SK-N-MC (cell line): ENCODE results near the gene MUS81.

Source experiments
- DNase-seq: peaks from one replicate; pipeline ENCODE4 v3.0.0-alpha.2; 2011; ENCODE audit warnings: low read depth, low spot score
- H3K27ac ChIP-seq: fragments of 200-600 bp; sonication (generic); 2 replicates; pipeline ENCODE4 v1.5.1; 2016; ENCODE audit warnings: mixed run types
- H3K36me3 ChIP-seq: fragments of 200-600 bp; sonication (generic); 2 replicates; pipeline ENCODE4 v1.6.1; 2017; ENCODE audit warnings: antibody characterized with exemption, low read length, mixed read lengths; ENCODE audit not compliant: insufficient read depth
- H3K4me3 ChIP-seq: fragments of 200-600 bp; sonication (generic); 2 replicates; pipeline ENCODE4 v1.5.1; 2016
- H3K9ac ChIP-seq: fragments of 200-600 bp; sonication (generic); 2 replicates; pipeline ENCODE4 v1.8.0; 2017; ENCODE audit warnings: mixed run types, mixed read lengths; ENCODE audit not compliant: insufficient read length
- H3K9me3 ChIP-seq: fragments of 200-600 bp; sonication (generic); 2 replicates; pipeline ENCODE4 v1.6.1; 2017; ENCODE audit warnings: low read depth, mild to moderate bottlenecking, antibody characterized with exemption, low read length, moderate library complexity, mixed read lengths
- EZH2 ChIP-seq: fragments of 200-600 bp; sonication (generic); IDR thresholded peaks from one replicate; pipeline ENCODE4 v1.6.1; 2017; ENCODE audit warnings: antibody characterized with exemption
- FOXP2 ChIP-seq: optimal IDR thresholded peaks from 2 replicates; pipeline ENCODE3; 2011; ENCODE audit warnings: mild to moderate bottlenecking, moderate library complexity; ENCODE audit not compliant: insufficient read depth; ENCODE audit errors: extremely low read length, control extremely low read depth
- POLR2AphosphoS5 ChIP-seq: IDR thresholded peaks from 2 replicates; pipeline ENCODE4 v1.6.1; 2012; ENCODE audit warnings: mild to moderate bottlenecking, low read depth, low read length, borderline replicate concordance

Gene MUS81

DNA sequence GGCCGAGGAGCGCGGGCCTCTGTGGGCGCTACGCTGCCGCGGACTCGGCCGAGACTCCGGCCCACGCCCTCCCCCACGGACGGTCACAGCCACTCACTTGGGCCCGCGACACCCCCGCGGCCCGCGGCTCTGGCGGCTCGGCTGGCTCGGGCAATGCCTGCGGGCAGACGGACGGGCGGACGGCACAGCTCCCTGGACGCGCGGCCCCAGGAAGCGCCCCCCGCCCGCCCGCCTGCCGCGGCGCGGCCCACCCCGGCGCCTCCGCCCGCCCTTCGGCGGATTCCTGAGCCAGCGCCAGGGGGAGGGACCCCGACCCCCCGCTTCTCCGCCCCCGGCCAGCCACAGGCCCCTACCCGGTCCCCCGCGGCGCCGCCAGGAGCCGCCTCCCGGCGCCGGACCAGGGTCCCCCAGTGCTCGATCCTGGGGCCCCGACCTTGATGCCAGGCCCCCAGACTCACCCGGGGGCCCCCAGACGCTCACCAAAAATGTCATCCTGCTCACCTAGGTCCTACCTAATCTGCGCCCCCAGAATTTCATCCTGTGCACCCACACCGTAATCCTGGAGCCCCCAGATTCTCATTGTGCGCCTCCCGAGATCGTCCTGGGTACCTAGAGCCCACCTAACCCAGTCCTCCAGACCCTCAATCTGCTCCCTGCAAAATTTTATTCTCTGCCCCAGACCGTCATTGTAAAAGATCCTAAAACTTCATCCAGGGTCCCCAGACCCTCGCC, 12.5 kb downstream of the MUS81 start, which contains the start of gene EFEMP2:
TSS of gene EFEMP2 (minus strand) at position 215 of the 732 bp plus-strand sequence. CDS start 446 bp downstream, outside the sequence.
- Histone ChIP-seq H3K9ac (peak within 1 kb of the TSS; percentile 53), H3K4me3 (peak within 1 kb of the TSS; percentile 75), H3K9me3 (no peaks in the 10 kb centered on the region), H3K36me3 (no peaks in the 10 kb centered on the region), H3K27ac (no peak within 1 kb of the TSS)
- no peak for DNase-seq
- no peak for TF ChIP-seq EZH2
- no peak for TF ChIP-seq POLR2AphosphoS5
- no peak for TF ChIP-seq FOXP2

DNA sequence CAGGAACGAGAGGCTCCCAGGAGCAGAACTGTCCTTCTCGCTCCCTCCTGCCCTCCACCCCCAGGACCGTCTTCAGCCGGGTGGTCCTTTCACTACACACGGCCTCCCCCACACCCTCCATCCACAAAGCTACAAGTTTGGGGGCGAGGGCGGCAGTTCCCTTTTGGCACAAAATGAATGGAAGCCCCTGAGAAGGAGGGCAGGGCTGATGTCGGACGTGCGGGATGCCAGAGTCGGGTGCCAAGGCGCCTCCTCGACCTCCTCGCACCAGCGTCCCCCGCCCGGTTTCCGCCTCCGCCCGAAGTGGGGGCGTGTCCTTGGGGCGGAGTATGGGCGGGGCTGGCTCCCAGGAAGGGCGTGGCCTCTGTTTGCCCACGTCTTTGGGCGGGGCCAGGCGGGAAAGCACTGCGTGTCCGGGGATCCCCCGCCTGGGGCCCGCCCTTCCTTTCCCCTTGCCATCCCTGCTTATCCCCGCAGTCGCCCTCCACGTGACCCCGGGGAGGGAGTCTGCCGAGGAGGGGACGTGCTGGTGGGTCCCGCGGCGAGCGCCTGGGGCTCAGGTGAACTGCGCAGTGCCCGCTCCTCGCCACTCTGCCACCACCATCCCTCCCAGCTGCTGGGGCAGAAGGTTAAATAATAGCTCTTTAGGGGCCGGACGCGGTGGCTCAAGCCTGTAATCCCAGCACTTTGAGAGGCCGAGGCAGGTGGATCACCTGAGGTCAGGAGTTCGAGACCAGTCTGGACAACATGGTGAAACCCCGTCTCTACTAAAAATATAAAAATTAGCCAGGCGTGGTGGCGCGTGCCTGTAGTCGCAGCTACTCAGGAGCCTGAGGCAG, 13.3 kb downstream of the MUS81 start:
- peak; percentile 79 for TF ChIP-seq POLR2AphosphoS5
- no peak for TF ChIP-seq FOXP2
- TF ChIP-seq EZH2, result no peak
- no peaks in the 10 kb centered on the region for H3K36me3 ChIP-seq
- peak overlapping the region; percentile 53 for H3K9ac ChIP-seq
- H3K27ac ChIP-seq, result no peak overlapping the region
- DNase-seq, result no peak
- H3K4me3 ChIP-seq, result peak overlapping the region; percentile 75
- H3K9me3 ChIP-seq, result no peaks in the 10 kb centered on the region

DNA sequence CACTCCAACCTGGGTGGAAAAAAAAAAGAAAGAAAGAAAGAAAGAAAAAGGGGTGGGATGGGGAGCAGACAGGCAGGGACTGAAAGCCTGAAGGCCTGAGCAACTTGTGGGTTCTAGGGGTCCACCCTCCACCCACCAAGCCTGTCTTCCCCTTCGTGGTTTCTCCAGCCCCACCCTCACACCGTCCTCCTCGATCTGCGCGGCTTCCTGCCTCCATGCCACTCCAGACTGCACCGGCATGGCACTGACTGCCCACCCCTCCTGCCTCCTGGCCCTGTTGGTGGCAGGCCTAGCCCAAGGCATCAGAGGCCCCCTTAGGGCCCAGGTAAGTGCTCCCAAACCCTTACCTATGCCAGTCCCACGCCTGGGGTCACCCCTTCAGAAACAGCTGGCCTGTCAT, 19.4 kb downstream of the MUS81 start, which contains the start of gene CTSW:
TSS of gene CTSW (plus strand) at position 221 of the 400 bp plus-strand sequence. CDS start at position 239, 18 bp downstream.
- DNase-seq, result no peak
- Histone ChIP-seq H3K36me3 (peaks cover 19% of the 10 kb centered on the region; the same call in 1 of the 2 replicates), H3K9me3 (no peaks in the 10 kb centered on the region), H3K9ac (no peak within 1 kb of the TSS), H3K4me3 (no peak within 1 kb of the TSS), H3K27ac (no peak within 1 kb of the TSS)
- TF ChIP-seq EZH2 (no peak), FOXP2 (no peak), POLR2AphosphoS5 (no peak)

DNA sequence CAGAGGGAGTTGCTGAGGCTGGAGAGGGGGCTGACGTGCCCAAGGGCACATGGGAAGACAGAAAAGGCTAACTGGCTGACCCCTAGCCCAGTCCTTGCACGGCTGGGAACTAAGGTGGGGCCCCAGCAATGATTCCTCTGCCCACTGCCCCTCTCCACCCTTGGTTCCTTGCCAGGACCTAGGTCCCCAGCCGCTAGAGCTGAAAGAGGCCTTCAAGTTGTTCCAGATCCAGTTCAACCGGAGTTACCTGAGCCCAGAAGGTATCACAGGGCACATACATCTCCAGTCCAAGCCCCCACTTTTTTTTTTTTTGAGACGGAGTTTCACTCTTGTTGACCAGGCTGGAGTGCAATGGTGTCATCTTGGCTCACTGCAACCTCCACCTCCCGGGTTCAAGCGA, 19.8 kb downstream of the MUS81 start:
- TF ChIP-seq EZH2 (no peak), POLR2AphosphoS5 (no peak), FOXP2 (no peak)
- DNase-seq, result no peak
- H3K27ac ChIP-seq, result no peak overlapping the region
- H3K36me3 ChIP-seq, result peaks cover 22% of the 10 kb centered on the region; the same call in 1 of the 2 replicates
- H3K4me3 ChIP-seq, result no peak overlapping the region
- no peak overlapping the region for H3K9ac ChIP-seq
- H3K9me3 ChIP-seq, result no peaks in the 10 kb centered on the region

DNA sequence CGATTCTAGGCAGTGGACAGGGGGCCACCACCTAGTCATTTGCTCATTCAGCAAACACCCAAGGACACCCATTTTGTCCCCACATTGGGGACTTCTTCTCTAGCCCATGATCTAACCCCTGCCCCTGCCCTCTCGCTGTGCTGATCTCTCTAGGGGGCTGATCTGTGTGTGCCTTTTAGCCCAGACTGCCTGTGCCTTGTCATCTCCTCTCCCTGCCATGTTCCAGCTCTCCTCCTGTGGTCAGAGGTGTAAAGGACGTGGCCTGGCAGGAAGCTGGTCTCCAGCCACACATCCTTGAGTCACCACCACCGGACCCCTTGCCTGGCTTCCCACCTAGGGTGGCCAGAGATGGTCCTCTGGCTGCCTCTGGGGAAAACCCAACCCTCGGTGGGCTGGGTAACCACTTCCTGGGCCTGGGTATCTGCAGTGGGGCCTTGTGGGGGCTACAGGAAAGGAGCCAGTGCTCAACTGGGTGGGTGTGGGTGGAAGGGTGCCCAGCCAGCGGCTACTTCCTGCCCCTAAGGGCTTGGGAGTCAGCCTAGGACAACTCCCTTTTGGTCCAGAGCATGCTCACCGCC, 20.7 kb downstream of the MUS81 start:
- Histone ChIP-seq H3K4me3 (no peak overlapping the region), H3K9ac (no peak overlapping the region), H3K27ac (no peak overlapping the region), H3K9me3 (no peaks in the 10 kb centered on the region), H3K36me3 (peaks cover 31% of the 10 kb centered on the region; the same call in 1 of the 2 replicates)
- DNase-seq, result no peak
- TF ChIP-seq EZH2, result no peak
- no peak; the same call in 1 of the 2 replicates for TF ChIP-seq POLR2AphosphoS5
- TF ChIP-seq FOXP2, result no peak

DNA sequence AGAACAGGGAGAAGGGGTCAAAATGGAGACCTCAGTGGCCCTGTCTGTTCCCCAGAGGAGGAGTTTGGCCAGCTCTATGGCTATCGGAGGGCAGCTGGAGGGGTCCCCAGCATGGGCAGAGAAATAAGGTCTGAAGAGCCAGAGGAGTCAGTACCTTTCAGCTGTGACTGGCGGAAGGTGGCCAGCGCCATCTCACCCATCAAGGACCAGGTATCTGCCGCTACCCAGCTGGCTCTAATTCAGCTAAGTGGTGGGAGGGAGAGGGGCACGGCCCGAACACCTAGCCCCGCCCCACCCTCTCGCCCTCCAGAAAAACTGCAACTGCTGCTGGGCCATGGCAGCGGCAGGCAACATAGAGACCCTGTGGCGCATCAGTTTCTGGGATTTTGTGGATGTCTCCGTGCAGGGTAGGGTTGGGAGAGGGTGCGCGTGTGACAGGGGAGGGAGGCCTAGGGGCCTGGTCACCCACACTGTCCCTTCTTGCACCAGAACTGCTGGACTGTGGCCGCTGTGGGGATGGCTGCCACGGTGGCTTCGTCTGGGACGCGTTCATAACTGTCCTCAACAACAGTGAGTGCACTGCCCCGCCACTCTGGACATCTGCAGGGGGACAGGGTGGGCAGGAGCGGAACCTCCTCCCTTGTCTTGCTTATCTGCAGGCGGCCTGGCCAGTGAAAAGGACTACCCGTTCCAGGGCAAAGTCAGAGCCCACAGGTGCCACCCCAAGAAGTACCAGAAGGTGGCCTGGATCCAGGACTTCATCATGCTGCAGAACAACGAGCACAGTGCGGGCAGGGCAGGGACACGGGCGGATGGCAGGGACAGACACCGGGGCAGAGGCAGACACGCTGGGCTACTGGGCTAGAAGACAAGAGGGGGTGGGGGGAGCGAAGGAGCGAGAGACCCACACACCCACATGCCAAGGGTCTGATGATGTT, 22.2 kb downstream of the MUS81 start:
- no peak overlapping the region for H3K4me3 ChIP-seq
- no peak overlapping the region for H3K27ac ChIP-seq
- H3K9ac ChIP-seq, result no peak overlapping the region
- no peak for TF ChIP-seq FOXP2
- no peak for TF ChIP-seq EZH2
- no peak for TF ChIP-seq POLR2AphosphoS5
- H3K36me3 ChIP-seq, result peaks cover 36% of the 10 kb centered on the region; the same call in 1 of the 2 replicates
- DNase-seq, result no peak
- no peaks in the 10 kb centered on the region for H3K9me3 ChIP-seq

DNA sequence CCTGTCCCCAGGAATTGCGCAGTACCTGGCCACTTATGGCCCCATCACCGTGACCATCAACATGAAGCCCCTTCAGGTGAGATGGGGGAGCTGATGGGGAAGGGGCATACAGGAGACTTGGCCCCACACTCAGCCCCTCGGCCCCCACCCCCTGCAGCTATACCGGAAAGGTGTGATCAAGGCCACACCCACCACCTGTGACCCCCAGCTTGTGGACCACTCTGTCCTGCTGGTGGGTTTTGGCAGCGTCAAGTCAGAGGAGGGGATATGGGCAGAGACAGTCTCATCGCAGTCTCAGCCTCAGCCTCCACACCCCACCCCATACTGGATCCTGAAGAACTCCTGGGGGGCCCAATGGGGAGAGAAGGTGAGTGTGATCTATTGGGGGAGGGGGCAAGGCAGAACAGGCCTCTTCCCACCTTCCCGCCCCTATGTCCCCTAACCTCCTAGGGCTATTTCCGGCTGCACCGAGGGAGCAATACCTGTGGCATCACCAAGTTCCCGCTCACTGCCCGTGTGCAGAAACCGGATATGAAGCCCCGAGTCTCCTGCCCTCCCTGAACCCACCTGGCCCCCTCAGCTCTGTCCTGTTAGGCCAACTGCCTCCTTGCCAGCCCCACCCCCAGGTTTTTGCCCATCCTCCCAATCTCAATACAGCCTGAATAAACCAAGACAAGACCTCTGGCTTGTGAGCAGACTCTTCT, 23.0 kb downstream of the MUS81 start:
- DNase-seq, result no peak
- Histone ChIP-seq H3K4me3 (no peak overlapping the region), H3K9me3 (no peaks in the 10 kb centered on the region), H3K36me3 (peaks cover 36% of the 10 kb centered on the region; the same call in 1 of the 2 replicates), H3K9ac (no peak overlapping the region), H3K27ac (no peak overlapping the region)
- no peak for TF ChIP-seq FOXP2
- TF ChIP-seq EZH2, result no peak
- no peak for TF ChIP-seq POLR2AphosphoS5
